ENCODE results near the gene NDFIP2. TPM values are rescaled to one million over a fixed set of nuclear protein-coding genes. Genes with fewer than 3 reads are reported as not detected.
A peak's percentile ranks its signal among the peaks of the same experiment; 100 is the strongest.

NDFIP2 gene
- total RNA-seq, 1 experiment from 2014 or later: 23.1 TPM

GRCh38 chr13:79480954-79481684 lies at the start of gene NDFIP2 (continued):
- TF ChIP-seq, protein P1, sequence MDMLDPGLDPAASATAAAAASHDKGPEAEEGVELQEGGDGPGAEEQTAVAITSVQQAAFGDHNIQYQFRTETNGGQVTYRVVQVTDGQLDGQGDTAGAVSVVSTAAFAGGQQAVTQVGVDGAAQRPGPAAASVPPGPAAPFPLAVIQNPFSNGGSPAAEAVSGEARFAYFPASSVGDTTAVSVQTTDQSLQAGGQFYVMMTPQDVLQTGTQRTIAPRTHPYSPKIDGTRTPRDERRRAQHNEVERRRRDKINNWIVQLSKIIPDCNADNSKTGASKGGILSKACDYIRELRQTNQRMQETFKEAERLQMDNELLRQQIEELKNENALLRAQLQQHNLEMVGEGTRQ (CRISPR knock-in tag; IDR thresholded peaks at IDR 0.05): no peak; the same call in 1 of the 2 replicates
- no peak; the same call in 1 of the 2 replicates for TF ChIP-seq GABPB1 (CRISPR knock-in tag; IDR thresholded peaks at IDR 0.05)
- TF ChIP-seq ZNF232 (CRISPR knock-in tag; IDR thresholded peaks at IDR 0.05): no peak
- no peak for TF ChIP-seq SMAD3 (CRISPR knock-in tag; IDR thresholded peaks at IDR 0.05; ENCODE audit: borderline replicate concordance)
- peak; percentile 44; the same call in 1 of the 2 replicates for TF ChIP-seq FOXK1 (CRISPR knock-in tag; IDR thresholded peaks at IDR 0.05)
- no peak; the same call in 1 of the 2 replicates for TF ChIP-seq E2F1 (CRISPR knock-in tag; IDR thresholded peaks at IDR 0.05)
- no peak for TF ChIP-seq TEAD4 (CRISPR knock-in tag; IDR thresholded peaks at IDR 0.05)
- TF ChIP-seq OVOL2 (CRISPR knock-in tag; IDR thresholded peaks at IDR 0.05; ENCODE audit: borderline replicate concordance): no peak
- TF ChIP-seq IRF2 (CRISPR knock-in tag; IDR thresholded peaks at IDR 0.05; ENCODE audit: borderline replicate concordance, low read depth): no peak
- no peak for TF ChIP-seq FOXP4 (CRISPR knock-in tag; IDR thresholded peaks at IDR 0.05)
- no peak for TF ChIP-seq GTF2I (CRISPR knock-in tag; conservative IDR thresholded peaks at IDR 0.05)
- no peak for TF ChIP-seq EMX1 (CRISPR knock-in tag; IDR thresholded peaks at IDR 0.05)
- TF ChIP-seq, protein P2, sequence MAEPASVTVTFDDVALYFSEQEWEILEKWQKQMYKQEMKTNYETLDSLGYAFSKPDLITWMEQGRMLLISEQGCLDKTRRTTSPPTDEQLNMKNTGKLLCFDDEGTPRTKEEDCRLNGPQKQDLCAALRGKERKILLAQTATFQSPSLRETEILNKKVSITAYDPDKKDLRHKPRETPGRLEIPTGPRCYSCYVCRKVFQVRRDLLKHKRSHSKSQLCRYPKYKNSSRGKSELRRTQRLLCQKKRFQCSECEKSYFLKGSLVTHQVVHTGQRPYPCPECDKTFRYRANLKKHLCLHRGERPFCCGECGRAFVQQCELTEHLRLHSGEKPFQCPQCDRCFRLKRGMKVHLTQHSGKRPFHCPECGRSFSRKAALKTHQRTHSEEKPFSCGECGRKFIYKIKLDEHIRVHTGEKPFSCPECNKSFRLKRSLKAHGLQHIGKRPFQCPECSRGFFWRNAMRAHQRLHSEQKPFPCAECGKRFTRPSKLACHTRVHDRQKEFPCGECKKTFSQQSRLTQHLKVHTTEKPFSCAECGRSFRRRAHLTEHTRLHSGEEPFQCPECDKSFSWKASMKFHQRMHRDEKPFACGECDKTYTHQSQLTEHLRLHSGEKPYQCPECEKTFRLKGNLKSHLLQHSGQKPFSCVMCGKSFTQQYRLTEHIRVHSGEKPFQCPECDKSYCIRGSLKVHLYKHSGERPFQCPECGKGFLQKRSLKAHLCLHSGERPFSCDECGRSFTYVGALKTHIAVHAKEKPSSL (CRISPR knock-in tag; conservative IDR thresholded peaks at IDR 0.05): no peak
- TF ChIP-seq NFATC4 (CRISPR knock-in tag; IDR thresholded peaks at IDR 0.05): no peak
- TF ChIP-seq PRRX2 (CRISPR knock-in tag; IDR thresholded peaks at IDR 0.05): no peak
- TF ChIP-seq ATF1 (CRISPR knock-in tag; IDR thresholded peaks at IDR 0.05): no peak
- peak; percentile 41; the same call in 1 of the 2 replicates for TF ChIP-seq MYBL2 (CRISPR knock-in tag; IDR thresholded peaks at IDR 0.05)
- TF ChIP-seq, protein P3, sequence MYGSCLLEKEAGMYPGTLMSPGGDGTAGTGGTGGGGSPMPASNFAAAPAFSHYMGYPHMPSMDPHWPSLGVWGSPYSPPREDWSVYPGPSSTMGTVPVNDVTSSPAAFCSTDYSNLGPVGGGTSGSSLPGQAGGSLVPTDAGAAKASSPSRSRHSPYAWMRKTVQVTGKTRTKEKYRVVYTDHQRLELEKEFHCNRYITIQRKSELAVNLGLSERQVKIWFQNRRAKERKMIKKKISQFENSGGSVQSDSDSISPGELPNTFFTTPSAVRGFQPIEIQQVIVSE (CRISPR knock-in tag; IDR thresholded peaks at IDR 0.05; ENCODE audit: borderline replicate concordance): no peak

- Mint-ChIP-seq H3K27me3 (ENCODE audit: low read depth) (no peaks in the 10 kb centered on the region), H3K4me1 (peaks cover 6% of the 10 kb centered on the region), H3K9me3 (no peaks in the 10 kb centered on the region), H3K4me3 (no peak overlapping the region), H3K27ac (no peak overlapping the region), H3K36me3 (no peaks in the 10 kb centered on the region)
- DNase-seq (ENCODE audit: low spot score) (no peak), ATAC-seq (no peak; the same call in 1 of the 2 replicates)
- CTCF ChIA-PET: interaction anchor here (2.2 kb wide), 1 partner anchor 8 kb away, joined by 24 read pairs; no protein-coding TSS in a partner anchor
- POLR2A ChIA-PET: no interaction called here
- TF ChIP-seq ZNF671 (CRISPR knock-in tag; IDR thresholded peaks at IDR 0.05) (no peak), EMX1 (CRISPR knock-in tag; IDR thresholded peaks at IDR 0.05) (no peak), FOXJ3 (CRISPR knock-in tag; IDR thresholded peaks at IDR 0.05; ENCODE audit: borderline replicate concordance) (no peak), CREM (CRISPR knock-in tag; IDR thresholded peaks at IDR 0.05) (no peak), TCF7 (CRISPR knock-in tag; IDR thresholded peaks at IDR 0.05; ENCODE audit: low read depth) (no peak), RORB (CRISPR knock-in tag; IDR thresholded peaks at IDR 0.05) (no peak), MYBL2 (CRISPR knock-in tag; IDR thresholded peaks at IDR 0.05) (no peak), TEAD4 (CRISPR knock-in tag; IDR thresholded peaks at IDR 0.05) (no peak), KAT7 (CRISPR knock-in tag; IDR thresholded peaks at IDR 0.05; ENCODE audit: borderline replicate concordance) (no peak), MXD4 (CRISPR knock-in tag; IDR thresholded peaks at IDR 0.05; ENCODE audit: borderline replicate concordance) (no peak), SP1 (CRISPR knock-in tag; conservative IDR thresholded peaks at IDR 0.05) (no peak)
- TF ChIP-seq, protein P2 (CRISPR knock-in tag; conservative IDR thresholded peaks at IDR 0.05): no peak
These were observed 48.9 kb upstream of the NDFIP2 start for GRCh38 chr13:79432086-79432485.

All from WTC11 (cell line).